SK-N-SH treated with all-trans-retinoic acid at 6 μM for 48 hours (cell line): ENCODE results near the gene TAOK1.

Experiments used
- PPARA ChIP-seq: fragments of 250-450 bp; sonication (Bioruptor Pico); IDR thresholded peaks from 2 replicates; pipeline ENCODE4 v1.5.0; 2020; ENCODE audit warnings: mild to moderate bottlenecking, borderline replicate concordance
- RARB ChIP-seq: fragments of 250-450 bp; sonication (Bioruptor Pico); IDR thresholded peaks from 2 replicates; pipeline ENCODE4 v1.8.0; 2021; ENCODE audit warnings: mild to moderate bottlenecking, moderate library complexity
- ZFP30 ChIP-seq: fragments of 450-650 bp; formaldehyde crosslinking; IDR thresholded peaks from 2 replicates; pipeline ENCODE4 v1.5.0; 2022; ENCODE audit warnings: mild to moderate bottlenecking, moderate library complexity
- ZNF8 ChIP-seq: fragments of 450-650 bp; formaldehyde crosslinking; IDR thresholded peaks from 2 replicates; pipeline ENCODE4 v1.5.0; 2020; ENCODE audit warnings: mild to moderate bottlenecking, moderate library complexity
- TF ChIP-seq, protein P1 (sequence below): fragments of 250-450 bp; sonication (Bioruptor Pico); IDR thresholded peaks from 2 replicates; pipeline ENCODE4 v1.8.0; 2020; ENCODE audit warnings: mild to moderate bottlenecking, moderate library complexity, borderline replicate concordance
- TF ChIP-seq, protein P2 (sequence below): fragments of 250-450 bp; sonication (Bioruptor Pico); IDR thresholded peaks from 2 replicates; pipeline ENCODE4 v1.5.1; 2020; ENCODE audit warnings: low read depth, mild to moderate bottlenecking, moderate library complexity
- TF ChIP-seq, protein P3 (sequence below): fragments of 250-450 bp; sonication (Bioruptor Pico); IDR thresholded peaks from 2 replicates; pipeline ENCODE4 v1.5.0; 2020; ENCODE audit warnings: mild to moderate bottlenecking, moderate library complexity

DNA sequence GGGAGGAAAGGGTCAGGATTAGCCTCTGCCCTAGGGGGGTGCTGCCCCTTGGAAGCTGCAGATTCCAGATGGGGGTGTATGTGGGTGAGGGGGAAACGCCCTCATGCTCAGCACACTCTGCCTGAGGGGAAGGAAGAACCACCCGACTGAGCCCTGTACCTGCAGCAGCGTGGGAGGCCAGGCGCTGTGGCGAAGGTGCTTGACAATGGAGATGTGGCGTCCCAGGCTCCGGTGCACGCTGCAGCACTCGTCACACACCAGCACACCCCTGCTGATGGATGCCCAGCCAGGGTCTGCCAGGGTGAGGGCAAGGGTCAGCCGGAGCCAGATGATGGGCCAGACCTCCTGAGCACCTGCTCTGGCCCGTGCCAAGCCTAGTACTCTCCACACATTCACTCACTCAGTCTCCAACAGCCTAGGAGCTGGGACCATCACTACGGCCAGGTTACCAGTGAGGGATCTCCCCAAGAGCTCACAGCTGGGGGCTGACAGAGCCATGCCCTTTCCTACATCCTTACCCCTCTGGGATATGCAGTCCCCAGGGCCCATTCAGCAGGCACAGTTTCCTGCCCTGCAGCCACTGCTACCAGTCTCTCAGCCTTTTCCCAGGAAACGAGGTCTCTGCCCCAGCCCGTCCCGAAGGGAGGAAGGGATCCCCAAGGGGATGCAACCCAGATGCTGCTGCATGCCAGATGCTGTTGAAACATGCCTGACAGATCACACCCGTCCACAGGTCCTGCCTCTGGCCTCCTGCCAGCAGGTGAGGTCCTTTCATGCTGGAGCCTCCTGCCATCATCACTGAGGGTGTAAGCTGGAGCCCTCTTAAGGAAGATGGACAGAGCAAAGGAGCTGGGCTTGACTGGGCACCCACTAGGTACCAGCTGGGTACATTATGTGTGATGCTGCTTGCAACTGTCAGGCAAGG, 193.4 kb downstream of the TAOK1 start:
- TF ChIP-seq RARB (CRISPR knock-in tag) (no peak), ZFP30 (CRISPR knock-in tag) (no peak), ZNF8 (CRISPR knock-in tag) (no peak), PPARA (CRISPR knock-in tag) (no peak)
- TF ChIP-seq, protein P1, sequence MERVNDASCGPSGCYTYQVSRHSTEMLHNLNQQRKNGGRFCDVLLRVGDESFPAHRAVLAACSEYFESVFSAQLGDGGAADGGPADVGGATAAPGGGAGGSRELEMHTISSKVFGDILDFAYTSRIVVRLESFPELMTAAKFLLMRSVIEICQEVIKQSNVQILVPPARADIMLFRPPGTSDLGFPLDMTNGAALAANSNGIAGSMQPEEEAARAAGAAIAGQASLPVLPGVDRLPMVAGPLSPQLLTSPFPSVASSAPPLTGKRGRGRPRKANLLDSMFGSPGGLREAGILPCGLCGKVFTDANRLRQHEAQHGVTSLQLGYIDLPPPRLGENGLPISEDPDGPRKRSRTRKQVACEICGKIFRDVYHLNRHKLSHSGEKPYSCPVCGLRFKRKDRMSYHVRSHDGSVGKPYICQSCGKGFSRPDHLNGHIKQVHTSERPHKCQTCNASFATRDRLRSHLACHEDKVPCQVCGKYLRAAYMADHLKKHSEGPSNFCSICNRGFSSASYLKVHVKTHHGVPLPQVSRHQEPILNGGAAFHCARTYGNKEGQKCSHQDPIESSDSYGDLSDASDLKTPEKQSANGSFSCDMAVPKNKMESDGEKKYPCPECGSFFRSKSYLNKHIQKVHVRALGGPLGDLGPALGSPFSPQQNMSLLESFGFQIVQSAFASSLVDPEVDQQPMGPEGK (CRISPR knock-in tag), result no peak
- TF ChIP-seq, protein P2, sequence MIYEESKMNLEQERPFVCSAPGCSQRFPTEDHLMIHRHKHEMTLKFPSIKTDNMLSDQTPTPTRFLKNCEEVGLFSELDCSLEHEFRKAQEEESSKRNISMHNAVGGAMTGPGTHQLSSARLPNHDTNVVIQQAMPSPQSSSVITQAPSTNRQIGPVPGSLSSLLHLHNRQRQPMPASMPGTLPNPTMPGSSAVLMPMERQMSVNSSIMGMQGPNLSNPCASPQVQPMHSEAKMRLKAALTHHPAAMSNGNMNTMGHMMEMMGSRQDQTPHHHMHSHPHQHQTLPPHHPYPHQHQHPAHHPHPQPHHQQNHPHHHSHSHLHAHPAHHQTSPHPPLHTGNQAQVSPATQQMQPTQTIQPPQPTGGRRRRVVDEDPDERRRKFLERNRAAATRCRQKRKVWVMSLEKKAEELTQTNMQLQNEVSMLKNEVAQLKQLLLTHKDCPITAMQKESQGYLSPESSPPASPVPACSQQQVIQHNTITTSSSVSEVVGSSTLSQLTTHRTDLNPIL (CRISPR knock-in tag), result no peak
- TF ChIP-seq, protein P3, sequence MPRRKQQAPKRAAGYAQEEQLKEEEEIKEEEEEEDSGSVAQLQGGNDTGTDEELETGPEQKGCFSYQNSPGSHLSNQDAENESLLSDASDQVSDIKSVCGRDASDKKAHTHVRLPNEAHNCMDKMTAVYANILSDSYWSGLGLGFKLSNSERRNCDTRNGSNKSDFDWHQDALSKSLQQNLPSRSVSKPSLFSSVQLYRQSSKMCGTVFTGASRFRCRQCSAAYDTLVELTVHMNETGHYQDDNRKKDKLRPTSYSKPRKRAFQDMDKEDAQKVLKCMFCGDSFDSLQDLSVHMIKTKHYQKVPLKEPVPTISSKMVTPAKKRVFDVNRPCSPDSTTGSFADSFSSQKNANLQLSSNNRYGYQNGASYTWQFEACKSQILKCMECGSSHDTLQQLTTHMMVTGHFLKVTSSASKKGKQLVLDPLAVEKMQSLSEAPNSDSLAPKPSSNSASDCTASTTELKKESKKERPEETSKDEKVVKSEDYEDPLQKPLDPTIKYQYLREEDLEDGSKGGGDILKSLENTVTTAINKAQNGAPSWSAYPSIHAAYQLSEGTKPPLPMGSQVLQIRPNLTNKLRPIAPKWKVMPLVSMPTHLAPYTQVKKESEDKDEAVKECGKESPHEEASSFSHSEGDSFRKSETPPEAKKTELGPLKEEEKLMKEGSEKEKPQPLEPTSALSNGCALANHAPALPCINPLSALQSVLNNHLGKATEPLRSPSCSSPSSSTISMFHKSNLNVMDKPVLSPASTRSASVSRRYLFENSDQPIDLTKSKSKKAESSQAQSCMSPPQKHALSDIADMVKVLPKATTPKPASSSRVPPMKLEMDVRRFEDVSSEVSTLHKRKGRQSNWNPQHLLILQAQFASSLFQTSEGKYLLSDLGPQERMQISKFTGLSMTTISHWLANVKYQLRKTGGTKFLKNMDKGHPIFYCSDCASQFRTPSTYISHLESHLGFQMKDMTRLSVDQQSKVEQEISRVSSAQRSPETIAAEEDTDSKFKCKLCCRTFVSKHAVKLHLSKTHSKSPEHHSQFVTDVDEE (CRISPR knock-in tag), result no peak
